Anterior cingulate cortex (tissue), 58 donors: ENCODE data around the gene ZNF827.

Experiments
- DNase-seq, 58 donors: peaks; one replicate each; lab custom pipeline; 2025; lab: John Stamatoyannopoulos, UW

The ZNF827 gene

DNA sequence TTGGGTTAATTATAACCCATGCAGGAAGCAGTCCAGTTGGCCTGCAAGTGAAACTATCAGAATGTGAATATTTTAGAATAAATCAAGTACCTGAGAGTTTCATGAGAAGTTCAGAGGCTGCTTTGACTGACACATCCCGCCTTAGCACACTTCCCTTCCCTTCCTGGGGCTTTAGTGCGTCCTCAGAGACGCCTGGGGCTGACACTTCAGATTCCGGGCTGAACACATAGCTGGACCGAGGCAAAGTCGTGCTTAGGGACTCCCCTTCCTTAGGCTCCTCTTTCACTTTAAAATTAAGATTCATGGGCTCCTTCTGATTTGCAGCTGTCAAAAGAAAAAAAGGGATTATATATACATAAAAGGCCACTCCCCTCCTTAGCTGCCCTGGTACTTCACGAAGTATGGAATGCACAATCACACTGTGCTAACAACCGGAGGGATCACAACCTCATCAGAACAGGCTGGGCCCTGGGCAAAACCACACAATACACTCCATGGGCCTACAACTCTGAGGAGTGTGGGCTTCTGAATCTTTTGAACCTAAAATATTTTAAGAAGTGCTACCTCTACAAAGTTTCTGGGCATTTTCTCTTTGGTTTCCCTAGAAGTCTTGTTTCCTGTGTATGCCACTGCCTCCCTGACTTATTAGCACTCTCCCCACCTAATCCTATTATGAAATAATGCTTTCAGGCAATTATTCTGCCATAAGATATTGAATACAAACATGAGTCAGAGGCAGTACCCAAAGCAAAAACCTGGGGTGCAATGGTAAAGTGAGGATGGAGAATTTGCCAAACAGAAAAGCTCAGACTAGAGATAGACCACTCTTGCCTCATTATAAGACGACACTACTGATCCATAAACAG, 68.2 kb downstream of the ZNF827 start:
- DNase-seq, result no peak

DNA sequence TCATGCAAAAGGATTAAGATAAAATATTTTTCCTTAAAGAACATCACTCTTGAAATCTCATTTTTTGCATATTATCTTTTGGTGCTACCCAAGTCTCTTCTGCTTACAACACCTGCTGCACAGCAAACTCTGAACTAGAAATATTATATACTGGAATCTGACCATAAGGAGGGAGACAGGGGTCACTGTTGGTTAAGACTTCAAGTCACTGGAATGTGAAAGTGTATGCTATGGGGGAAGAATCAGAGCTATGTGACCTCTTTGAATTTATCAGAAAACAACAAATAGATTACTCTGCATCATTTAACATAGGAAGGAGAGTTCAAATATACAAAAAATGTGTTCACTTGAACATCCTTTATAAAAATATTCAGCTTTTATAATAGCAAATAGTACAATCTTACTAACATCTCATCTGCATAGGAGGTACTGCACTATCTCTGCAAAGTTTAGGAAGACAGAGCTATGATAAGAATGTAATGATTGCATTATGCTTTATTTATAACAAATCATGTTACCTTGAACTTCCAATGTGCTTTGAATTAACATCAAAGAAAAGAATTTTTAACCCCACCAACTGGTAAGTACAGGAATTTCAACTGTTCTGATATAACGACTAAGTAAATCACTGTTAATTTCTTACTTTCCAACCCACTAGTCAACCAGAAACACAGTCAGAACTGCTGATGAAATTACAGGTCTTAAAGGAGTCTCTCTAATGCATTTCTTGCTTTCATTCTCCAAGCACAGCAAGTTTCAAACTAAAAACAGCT, 69.8 kb downstream of the ZNF827 start:
- DNase-seq, result no peak

- DNase-seq, result no peak
Measured at GRCh38 chr4:145867406-145867805, 71.2 kb downstream of the ZNF827 start.

- DNase-seq, result no peak
Measured at GRCh38 chr4:145866991-145867390, 71.6 kb downstream of the ZNF827 start.

DNA sequence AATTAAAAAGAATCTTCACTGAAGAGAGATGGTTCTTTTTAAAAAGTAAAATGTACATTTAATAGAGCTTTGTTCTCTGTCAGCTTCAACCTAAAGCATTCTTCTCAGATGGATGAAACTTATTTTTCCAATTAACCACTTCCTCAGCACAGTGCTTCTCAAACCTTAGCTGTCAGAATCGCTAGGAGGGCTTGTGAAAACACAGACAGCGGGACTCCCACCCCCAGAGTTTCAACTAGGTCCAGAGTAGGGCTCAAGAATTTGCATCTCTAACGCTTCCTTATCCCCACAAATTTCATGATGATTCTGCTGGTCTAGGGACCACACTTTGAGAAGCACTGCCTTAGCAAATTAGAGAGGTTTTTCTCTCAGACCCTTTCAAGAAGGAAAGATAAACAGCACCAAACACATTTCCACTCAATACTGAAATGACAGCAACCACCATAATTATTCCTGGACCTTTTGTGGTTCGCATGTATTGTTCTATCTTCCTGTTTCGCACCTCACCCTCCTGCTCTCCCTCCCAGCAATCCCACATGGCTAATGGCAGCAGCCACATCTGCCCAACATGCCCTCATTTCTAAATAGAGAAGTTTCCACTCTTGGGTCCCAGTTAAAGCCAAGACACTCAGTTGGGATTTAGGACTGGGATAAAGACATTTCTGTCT, 73.2 kb downstream of the ZNF827 start:
- DNase-seq, result no peak

DNA sequence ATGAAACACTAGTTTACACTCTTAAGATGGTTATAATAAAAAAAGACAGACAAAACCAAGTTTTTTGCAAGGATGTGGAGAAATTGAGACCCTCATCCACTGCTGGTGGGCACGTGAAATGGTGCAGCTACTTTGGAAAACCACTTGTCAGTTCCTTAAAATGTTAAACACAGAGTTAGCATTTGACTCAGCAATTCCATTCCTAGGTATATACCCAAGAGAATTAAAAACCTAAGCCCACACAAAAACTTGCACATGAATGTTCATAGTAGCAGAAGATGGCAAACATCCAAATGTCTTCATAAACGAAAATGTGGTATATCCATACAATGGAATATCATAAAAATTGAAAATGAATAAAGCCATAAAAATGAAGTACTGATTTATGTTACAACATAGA, 75.4 kb downstream of the ZNF827 start:
- no peak for DNase-seq

DNA sequence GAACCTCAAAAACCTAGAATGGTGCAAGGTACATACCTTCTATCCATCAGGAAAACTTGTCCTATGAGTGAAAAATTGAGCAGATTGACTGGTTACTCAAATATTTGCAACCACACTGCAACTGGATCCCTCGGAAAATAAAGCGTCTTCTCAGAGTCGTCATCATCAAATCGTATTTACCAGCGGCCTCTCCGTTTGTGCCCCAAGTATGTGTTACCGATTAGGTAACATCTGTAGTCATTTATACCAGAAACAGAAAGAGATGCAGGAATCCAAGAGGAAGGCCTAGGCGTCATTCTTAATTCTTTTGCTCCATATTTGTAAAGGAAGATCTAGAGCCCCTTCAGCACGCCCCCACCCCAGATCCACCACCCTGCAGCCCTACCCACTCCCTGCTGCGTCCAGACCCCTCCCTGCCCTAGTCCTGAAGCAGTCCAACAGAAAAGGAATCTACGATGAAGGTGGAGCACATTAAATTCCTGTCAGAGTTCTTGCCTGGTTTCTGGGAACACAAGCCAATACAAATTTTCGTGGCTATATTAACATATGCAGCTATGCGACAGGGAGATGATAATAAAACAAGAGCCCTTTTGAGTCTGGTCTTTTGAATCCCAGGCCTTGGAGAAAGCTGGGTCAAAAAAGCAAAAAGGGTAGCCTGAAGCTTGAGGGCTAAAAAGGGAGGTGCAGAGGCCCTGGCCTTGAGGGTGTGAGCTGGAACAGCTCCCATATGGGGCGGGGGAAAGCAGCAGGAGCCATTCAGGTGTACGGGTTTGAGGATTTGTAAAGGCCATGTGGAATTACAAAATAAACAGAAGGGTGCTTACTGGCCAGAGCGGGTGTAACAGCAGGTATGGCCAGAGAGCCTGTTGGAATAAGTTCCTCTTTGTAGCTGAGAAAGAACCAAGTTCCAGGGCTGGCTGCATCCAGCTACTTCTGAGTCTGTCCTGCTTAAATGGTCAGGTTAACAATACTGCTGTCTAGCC, 77.0 kb downstream of the ZNF827 start:
- DNase-seq, result no peak

DNA sequence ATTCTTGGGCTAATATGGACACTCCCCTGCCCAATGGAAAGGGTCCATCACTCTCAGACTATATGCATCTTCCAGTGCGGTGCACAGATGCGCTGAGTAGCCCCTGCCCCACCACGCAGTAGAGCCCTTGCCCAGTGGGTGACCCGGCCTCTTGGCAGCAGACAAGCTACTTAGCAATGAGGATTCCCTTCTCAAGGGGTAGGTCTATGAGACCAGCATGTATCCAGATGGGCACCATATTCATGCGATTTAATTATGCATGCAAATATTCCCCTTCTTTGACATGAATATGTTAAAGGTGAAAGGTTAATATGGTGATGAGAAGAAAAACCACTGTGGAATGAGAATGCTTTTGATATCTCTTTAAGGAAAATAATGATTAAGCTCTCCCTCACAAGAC, 77.7 kb downstream of the ZNF827 start:
- no peak for DNase-seq

- DNase-seq, result no peak
Measured at GRCh38 chr4:145860446-145860845, 78.2 kb downstream of the ZNF827 start.

GRCh38 chr4:145859926-145860325, 78.7 kb downstream of the ZNF827 start:
- DNase-seq, result no peak

- no peak for DNase-seq
Measured at GRCh38 chr4:145859426-145859825, 79.2 kb downstream of the ZNF827 start.

- no peak for DNase-seq
Measured at GRCh38 chr4:145852256-145852839, 86.3 kb downstream of the ZNF827 start.

DNA sequence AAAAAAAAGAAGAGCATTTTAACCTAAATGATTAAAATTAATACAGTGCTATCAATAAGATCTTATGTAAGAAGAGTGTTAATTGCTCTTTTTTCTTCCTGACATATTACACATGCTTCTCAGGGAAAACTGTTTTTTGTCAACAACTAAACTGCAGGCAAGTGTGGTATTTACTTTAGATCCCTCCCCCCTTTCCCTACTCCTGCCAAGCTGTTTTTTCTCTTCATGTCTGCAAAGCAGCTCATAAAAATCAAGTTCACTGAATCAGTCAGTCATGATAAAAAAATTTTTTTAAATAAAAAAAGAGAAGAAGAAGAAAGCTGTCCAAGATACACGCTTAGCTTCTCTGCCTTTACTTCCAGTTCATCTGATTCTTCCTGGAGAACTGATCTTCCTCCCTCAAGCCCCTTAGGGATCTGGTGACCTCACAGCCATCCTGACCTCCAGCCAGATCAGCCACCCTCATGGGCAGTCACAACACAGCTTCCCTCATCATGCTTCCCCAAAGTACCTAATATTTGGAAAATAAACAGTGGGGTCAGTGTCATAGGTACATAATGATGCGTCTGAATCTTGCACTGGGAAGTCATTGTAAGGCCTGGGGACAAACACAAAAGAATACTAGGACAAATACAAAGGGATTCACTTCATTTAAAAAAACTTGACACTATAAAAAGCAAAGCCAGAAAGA, 87.0 kb downstream of the ZNF827 start:
- DNase-seq, result peak in 1 of 58 donors; percentile 29

GRCh38 chr4:145847764-145848163, 90.9 kb downstream of the ZNF827 start:
- DNase-seq, result peak in 11 of 58 donors; percentile 6 to 60 (median 21)

- DNase-seq, result peak in 7 of 58 donors; percentile 3 to 20 (median 5)
Measured at GRCh38 chr4:145845118-145845517, 93.5 kb downstream of the ZNF827 start.

- no peak for DNase-seq
Measured at GRCh38 chr4:145843639-145844038, 95.0 kb downstream of the ZNF827 start.

DNA sequence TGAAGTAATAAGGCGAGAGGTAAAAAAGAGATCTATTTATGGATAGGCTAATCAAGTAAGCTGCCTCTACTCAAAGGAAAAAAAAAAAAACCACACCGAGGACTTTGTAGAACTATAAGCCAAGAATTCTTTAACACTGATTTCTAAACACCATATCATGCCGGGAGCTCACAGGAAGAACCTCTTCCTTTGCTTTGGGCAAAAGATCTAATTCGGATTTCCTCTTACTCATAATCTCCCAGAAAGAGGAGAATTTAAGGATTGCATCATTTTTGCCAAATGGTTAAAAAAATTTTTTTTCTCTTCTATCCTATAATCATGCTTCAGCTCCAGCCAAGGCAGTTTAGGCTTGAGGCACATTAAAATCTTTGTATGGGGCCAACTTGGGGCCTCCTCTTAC, 95.5 kb downstream of the ZNF827 start:
- DNase-seq, result no peak

DNA sequence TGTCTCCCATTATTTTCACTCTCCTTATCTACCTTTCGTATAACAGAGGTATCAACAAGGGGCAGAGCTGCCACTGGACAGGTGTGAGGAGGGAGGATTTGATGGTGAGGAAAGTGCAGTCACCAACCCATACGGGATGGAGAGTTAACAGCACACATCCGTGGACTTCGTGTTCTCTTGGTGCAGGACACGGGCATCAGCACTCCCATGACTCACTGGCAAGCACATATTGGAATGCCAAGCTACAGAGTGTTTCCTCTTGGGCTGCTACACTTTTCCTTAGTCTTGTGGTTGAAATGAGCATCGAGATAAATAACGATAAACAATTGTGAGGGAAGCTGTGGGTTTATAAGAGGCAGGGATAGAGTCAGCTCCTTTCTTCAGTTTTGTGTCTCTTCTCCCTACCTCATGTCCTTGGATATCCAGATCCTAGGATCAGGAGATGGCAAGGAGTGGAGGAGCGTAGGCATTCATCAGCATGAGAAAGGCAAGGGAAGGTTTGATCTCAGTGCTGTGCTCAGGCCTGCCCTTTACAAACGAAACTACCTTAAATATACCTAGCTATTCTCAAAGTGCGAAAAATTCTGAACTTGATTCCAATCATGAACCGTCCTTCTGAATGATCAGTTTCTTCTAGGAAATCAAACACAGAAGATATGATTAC, 96.3 kb downstream of the ZNF827 start:
- DNase-seq, result no peak
